Activated T-cell treated with anti-CD3 and anti-CD28 coated beads for 48 hours (primary cell): Measurements from ENCODE around the gene PRDM2.
A peak's percentile ranks its signal among the peaks of the same experiment; 100 is the strongest.
"Not testable (repeated sequence)": the region's sequence is repeated elsewhere in the genome, so short reads cannot be mapped to it uniquely, and the experiment has no call there.

Source experiments
- DNase-seq: peaks from one replicate; pipeline ENCODE4 v3.0.0-alpha.2; 2020; ENCODE audit warnings: low read depth

Gene PRDM2

GRCh38 chr1:13699936-13700520 lies at the start of gene PRDM2:
Gene PRDM2 (plus strand): TSS chr1:13700188. CDS start chr1:13715606, 15,418 bp downstream.
- DNase-seq = peak; percentile 66

GRCh38 chr1:13651279-13651678 lies 48.7 kb upstream of the PRDM2 start:
- no peak for DNase-seq

- no peak for DNase-seq
Measured at GRCh38 chr1:13652238-13652637, 47.8 kb upstream of the PRDM2 start.

GRCh38 chr1:13661539-13661938 lies 38.4 kb upstream of the PRDM2 start:
- no peak for DNase-seq

GRCh38 chr1:13662493-13662892 lies 37.5 kb upstream of the PRDM2 start:
- DNase-seq = no peak

- DNase-seq = no peak
Measured at GRCh38 chr1:13663969-13664368, 36.0 kb upstream of the PRDM2 start.

GRCh38 chr1:13664451-13664850 lies 35.5 kb upstream of the PRDM2 start:
- DNase-seq = no peak

GRCh38 chr1:13666317-13666716 lies 33.7 kb upstream of the PRDM2 start:
- no peak for DNase-seq

GRCh38 chr1:13667691-13668090 lies 32.3 kb upstream of the PRDM2 start:
- DNase-seq = no peak

- no peak for DNase-seq
Measured at GRCh38 chr1:13674377-13674776, 25.6 kb upstream of the PRDM2 start.

GRCh38 chr1:13675151-13675651 lies 24.8 kb upstream of the PRDM2 start:
- DNase-seq = no peak

- DNase-seq = no peak
Measured at GRCh38 chr1:13677896-13678295, 22.1 kb upstream of the PRDM2 start.

- no peak for DNase-seq
Measured at GRCh38 chr1:13679651-13680050, 20.3 kb upstream of the PRDM2 start.

- not testable (repeated sequence) for DNase-seq
Measured at GRCh38 chr1:13680609-13681008, 19.4 kb upstream of the PRDM2 start.

- no peak for DNase-seq
Measured at GRCh38 chr1:13681921-13682320, 18.1 kb upstream of the PRDM2 start.

- no peak for DNase-seq
Measured at GRCh38 chr1:13682444-13682843, 17.5 kb upstream of the PRDM2 start.

- no peak for DNase-seq
Measured at GRCh38 chr1:13683206-13683605, 16.8 kb upstream of the PRDM2 start.

GRCh38 chr1:13687151-13687715 lies 12.8 kb upstream of the PRDM2 start:
- no peak for DNase-seq

GRCh38 chr1:13693094-13693493 lies 6.9 kb upstream of the PRDM2 start:
- not testable (repeated sequence) for DNase-seq

GRCh38 chr1:13694886-13695684 lies 4.9 kb upstream of the PRDM2 start:
- DNase-seq = no peak

GRCh38 chr1:13697738-13698137 lies 2.2 kb upstream of the PRDM2 start:
- DNase-seq = no peak

GRCh38 chr1:13699510-13699909 lies 478 bp upstream of the PRDM2 start:
- no peak for DNase-seq
